ENCODE results near the gene EHBP1.

Gene EHBP1

GRCh38 chr2:62736899-62737559 is 31.5 kb downstream of the EHBP1 start:
- Histone ChIP-seq H3K9ac (ENCODE audit: low read depth, low read length) (no peak overlapping the region), H3K36me3 (ENCODE audit: control insufficient read depth, insufficient read depth, low read length) (no peaks in the 10 kb centered on the region), H3K27ac (ENCODE audit: low read depth, low read length) (peak overlapping the region; percentile 78), H3K4me1 (ENCODE audit: control insufficient read depth, insufficient read depth, low read length) (peaks cover 44% of the 10 kb centered on the region), H3K27me3 (ENCODE audit: control insufficient read depth, insufficient read depth, low read length) (no peaks in the 10 kb centered on the region), H3K9me3 (ENCODE audit: control insufficient read depth, insufficient read depth, low read length) (no peaks in the 10 kb centered on the region), H3K4me3 (ENCODE audit: low read depth, low read length) (0 out of 2 replicates have a peak overlapping the region, but pooled peaks have one; percentile 18)

DNA sequence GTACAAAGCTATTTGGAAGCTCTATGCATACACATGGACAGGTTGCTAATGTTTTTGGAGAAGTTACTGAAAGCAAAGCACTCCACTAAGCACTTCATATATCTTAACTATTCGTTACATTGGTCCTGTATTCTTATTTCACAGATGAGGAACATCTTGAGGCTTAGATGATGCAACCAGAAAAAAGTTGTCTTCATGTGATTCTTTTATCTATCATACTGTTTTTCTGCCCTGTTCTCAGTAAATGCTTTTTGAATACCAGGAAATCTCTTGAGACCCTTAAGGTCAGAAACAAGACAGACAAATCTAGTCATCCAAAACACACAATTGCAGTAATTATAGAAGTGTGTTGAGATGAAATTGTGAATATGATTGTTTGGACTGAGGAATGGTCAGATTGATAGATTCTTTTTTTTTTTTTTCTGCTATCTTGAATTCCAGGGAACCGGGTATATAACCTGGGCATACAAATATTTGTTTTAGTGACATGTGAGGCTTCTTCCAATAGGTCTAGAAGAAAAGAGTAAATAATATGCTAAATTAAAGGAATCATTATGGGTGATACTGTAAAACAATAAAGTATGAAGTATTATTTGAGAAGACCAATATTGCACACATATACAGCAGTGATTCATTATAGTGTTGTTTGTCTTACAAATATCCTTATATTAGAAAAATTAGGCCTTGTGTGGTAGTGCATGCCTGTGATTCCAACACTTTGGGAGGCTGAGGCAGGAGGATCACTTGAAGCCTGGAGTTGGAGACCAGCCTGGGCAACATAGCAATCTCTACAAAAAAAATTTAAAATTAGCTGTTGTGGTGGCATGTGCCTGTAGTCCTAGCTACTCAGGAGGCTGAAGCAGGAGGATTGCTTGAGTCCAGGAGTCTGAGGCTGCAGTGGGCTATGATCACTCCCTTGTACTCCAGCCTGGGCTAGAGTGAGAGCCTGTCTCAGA is 33.7 kb downstream of the EHBP1 start:
- Histone ChIP-seq H3K27ac (ENCODE audit: low read depth, low read length) (no peak overlapping the region), H3K4me3 (ENCODE audit: low read depth, low read length) (no peak overlapping the region), H3K9me3 (ENCODE audit: control insufficient read depth, insufficient read depth, low read length) (no peaks in the 10 kb centered on the region), H3K4me1 (ENCODE audit: control insufficient read depth, insufficient read depth, low read length) (peaks cover 54% of the 10 kb centered on the region), H3K36me3 (ENCODE audit: control insufficient read depth, insufficient read depth, low read length) (no peaks in the 10 kb centered on the region), H3K9ac (ENCODE audit: low read depth, low read length) (no peak overlapping the region), H3K27me3 (ENCODE audit: control insufficient read depth, insufficient read depth, low read length) (no peaks in the 10 kb centered on the region)

DNA sequence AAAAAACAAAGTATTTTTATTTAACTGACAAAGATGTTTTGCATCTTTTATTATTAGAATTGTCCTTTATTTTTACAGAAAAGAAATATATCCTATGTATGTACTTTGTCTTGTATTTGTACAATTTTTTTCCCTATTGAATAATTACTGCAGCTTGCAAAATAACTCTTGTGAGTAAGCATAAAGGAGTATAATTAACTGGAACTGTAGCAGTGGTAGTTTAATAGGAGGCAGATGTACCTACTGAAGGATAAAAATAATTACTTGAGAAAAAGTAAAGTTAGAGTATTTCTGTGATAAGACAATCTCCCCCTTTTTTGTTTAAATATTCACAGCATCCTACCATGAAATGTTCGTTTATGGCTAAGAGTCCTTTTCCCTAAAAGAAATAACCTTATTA is 34.7 kb downstream of the EHBP1 start:
- Histone ChIP-seq H3K4me1 (ENCODE audit: control insufficient read depth, insufficient read depth, low read length) (peaks cover 54% of the 10 kb centered on the region), H3K36me3 (ENCODE audit: control insufficient read depth, insufficient read depth, low read length) (no peaks in the 10 kb centered on the region), H3K4me3 (ENCODE audit: low read depth, low read length) (no peak overlapping the region), H3K27me3 (ENCODE audit: control insufficient read depth, insufficient read depth, low read length) (no peaks in the 10 kb centered on the region), H3K27ac (ENCODE audit: low read depth, low read length) (no peak overlapping the region), H3K9me3 (ENCODE audit: control insufficient read depth, insufficient read depth, low read length) (no peaks in the 10 kb centered on the region), H3K9ac (ENCODE audit: low read depth, low read length) (no peak overlapping the region)

DNA sequence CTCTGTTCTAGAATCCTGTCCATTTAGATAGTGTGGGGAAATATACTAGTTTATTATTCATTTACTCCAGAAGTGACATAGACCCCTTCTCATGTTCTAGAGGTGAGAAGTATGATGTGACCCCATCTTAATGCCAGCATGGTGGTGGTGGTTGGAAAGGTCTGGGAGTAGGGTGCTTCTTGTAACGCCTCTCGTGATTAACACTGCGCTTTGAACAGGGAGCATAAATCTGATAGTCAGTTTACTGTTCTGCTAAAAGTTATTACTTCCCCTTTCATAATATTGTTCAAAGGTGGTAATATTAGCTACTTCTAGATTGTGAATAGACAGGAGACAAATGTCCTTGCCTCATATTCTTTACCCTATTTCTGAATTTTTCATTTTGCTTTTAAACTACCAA is 35.6 kb downstream of the EHBP1 start:
- Histone ChIP-seq H3K4me1 (ENCODE audit: control insufficient read depth, insufficient read depth, low read length) (peaks cover 52% of the 10 kb centered on the region), H3K36me3 (ENCODE audit: control insufficient read depth, insufficient read depth, low read length) (no peaks in the 10 kb centered on the region), H3K27ac (ENCODE audit: low read depth, low read length) (no peak overlapping the region), H3K9me3 (ENCODE audit: control insufficient read depth, insufficient read depth, low read length) (no peaks in the 10 kb centered on the region), H3K9ac (ENCODE audit: low read depth, low read length) (no peak overlapping the region), H3K27me3 (ENCODE audit: control insufficient read depth, insufficient read depth, low read length) (no peaks in the 10 kb centered on the region), H3K4me3 (ENCODE audit: low read depth, low read length) (no peak overlapping the region)

- H3K36me3 ChIP-seq (ENCODE audit: control insufficient read depth, insufficient read depth, low read length) = no peaks in the 10 kb centered on the region
- no peak overlapping the region for H3K27ac ChIP-seq (ENCODE audit: low read depth, low read length)
- no peaks in the 10 kb centered on the region for H3K27me3 ChIP-seq (ENCODE audit: control insufficient read depth, insufficient read depth, low read length)
- no peak overlapping the region for H3K9ac ChIP-seq (ENCODE audit: low read depth, low read length)
- H3K9me3 ChIP-seq (ENCODE audit: control insufficient read depth, insufficient read depth, low read length) = no peaks in the 10 kb centered on the region
- peaks cover 44% of the 10 kb centered on the region for H3K4me1 ChIP-seq (ENCODE audit: control insufficient read depth, insufficient read depth, low read length)
- H3K4me3 ChIP-seq (ENCODE audit: low read depth, low read length) = no peak overlapping the region
Observed at GRCh38 chr2:62741954-62742722, 36.6 kb downstream of the EHBP1 start.

DNA sequence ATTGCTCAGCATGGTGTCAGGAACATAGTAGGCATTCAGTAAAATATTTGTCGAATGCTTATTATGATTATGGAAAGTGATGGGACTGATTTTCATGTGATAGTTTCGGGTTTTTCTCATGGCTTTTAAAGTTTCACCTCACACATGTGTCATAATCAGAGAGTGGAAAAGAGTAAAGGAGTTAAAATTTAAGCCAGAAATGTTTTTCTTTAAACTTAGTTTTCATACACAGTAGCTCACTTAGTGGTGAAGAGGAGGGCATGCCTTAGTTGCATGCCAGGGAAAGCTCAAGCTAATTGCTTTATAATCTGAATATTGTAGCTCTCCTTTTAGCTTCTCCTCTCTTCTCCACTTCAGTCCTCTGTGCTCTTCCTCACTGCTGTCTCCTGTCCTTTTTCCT is 38.0 kb downstream of the EHBP1 start:
- Histone ChIP-seq H3K36me3 (ENCODE audit: control insufficient read depth, insufficient read depth, low read length) (no peaks in the 10 kb centered on the region), H3K4me1 (ENCODE audit: control insufficient read depth, insufficient read depth, low read length) (peaks cover 35% of the 10 kb centered on the region), H3K4me3 (ENCODE audit: low read depth, low read length) (no peak overlapping the region), H3K27me3 (ENCODE audit: control insufficient read depth, insufficient read depth, low read length) (no peaks in the 10 kb centered on the region), H3K27ac (ENCODE audit: low read depth, low read length) (peak overlapping the region; percentile 27), H3K9ac (ENCODE audit: low read depth, low read length) (no peak overlapping the region), H3K9me3 (ENCODE audit: control insufficient read depth, insufficient read depth, low read length) (no peaks in the 10 kb centered on the region)

DNA sequence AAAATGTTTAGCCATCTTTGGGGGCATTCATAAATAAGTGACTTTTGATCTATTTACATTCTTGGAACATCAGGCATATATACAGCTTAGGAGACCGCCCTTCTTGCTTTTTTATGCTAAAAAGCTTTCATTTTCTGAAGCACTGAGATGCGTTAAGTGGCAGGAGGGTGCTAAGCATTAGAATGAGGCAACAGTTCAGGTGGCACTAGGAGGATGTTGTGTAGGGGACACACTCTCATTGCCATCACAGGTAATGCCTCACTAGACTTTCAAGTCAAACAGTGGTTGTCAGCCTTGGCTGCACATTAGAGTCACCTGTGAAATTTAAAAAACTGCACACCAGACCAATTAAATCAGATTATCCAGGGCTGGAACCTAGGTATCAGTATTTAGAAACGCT is 39.1 kb downstream of the EHBP1 start:
- Histone ChIP-seq H3K4me1 (ENCODE audit: control insufficient read depth, insufficient read depth, low read length) (peaks cover 35% of the 10 kb centered on the region), H3K27me3 (ENCODE audit: control insufficient read depth, insufficient read depth, low read length) (no peaks in the 10 kb centered on the region), H3K36me3 (ENCODE audit: control insufficient read depth, insufficient read depth, low read length) (no peaks in the 10 kb centered on the region), H3K9ac (ENCODE audit: low read depth, low read length) (no peak overlapping the region), H3K9me3 (ENCODE audit: control insufficient read depth, insufficient read depth, low read length) (no peaks in the 10 kb centered on the region), H3K4me3 (ENCODE audit: low read depth, low read length) (no peak overlapping the region), H3K27ac (ENCODE audit: low read depth, low read length) (peak overlapping the region; percentile 20)

DNA sequence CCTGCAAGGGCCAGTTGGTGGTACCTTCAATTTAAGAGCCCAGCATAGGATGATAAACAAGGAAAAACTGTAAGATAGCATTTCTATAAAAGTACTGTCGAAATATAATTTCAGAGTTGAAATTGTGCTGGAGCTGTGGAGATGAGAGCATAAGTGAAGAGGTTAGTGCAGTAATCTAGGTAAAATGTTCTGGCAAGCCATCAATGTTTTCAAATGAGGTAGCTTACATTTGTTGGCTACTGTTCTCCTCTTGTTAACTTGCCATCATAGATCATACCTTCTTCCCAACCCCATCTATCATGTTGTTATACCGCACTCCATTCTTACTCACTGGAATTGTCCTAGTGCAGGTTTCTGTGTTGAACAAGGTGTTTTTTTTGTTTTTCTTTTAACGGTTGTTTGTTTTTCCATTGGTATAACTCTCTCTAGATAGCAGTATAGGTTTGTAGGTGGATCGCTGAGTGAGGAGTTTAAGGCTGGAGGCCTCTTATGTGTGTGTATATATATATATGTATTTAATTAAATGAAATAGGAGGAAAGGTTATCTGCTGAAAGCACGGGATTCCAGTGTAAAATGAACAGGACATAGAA is 40.5 kb downstream of the EHBP1 start:
- peaks cover 35% of the 10 kb centered on the region for H3K4me1 ChIP-seq (ENCODE audit: control insufficient read depth, insufficient read depth, low read length)
- no peak overlapping the region for H3K9ac ChIP-seq (ENCODE audit: low read depth, low read length)
- H3K4me3 ChIP-seq (ENCODE audit: low read depth, low read length) = no peak overlapping the region
- H3K27me3 ChIP-seq (ENCODE audit: control insufficient read depth, insufficient read depth, low read length) = no peaks in the 10 kb centered on the region
- H3K27ac ChIP-seq (ENCODE audit: low read depth, low read length) = no peak overlapping the region
- H3K36me3 ChIP-seq (ENCODE audit: control insufficient read depth, insufficient read depth, low read length) = no peaks in the 10 kb centered on the region
- no peaks in the 10 kb centered on the region for H3K9me3 ChIP-seq (ENCODE audit: control insufficient read depth, insufficient read depth, low read length)

DNA sequence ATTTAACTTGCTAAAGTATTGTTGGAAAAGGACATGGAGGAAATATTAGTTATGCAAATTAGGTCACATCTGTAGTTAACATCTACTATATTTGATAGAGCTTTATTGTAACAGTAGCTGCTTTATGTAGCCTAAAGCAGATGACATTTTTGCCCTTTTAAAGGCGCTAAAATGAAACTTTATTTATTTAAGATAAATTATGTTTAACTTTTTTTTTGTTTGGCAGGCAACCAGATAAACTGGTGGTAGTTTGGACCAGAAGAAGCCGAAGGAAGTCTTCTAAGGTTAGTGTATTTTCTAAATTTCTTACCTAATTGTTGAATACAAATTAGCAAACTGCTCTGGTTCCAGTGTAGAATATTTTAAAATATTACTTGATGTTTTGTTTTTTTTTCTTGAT is 41.7 kb downstream of the EHBP1 start:
- peaks cover 35% of the 10 kb centered on the region for H3K4me1 ChIP-seq (ENCODE audit: control insufficient read depth, insufficient read depth, low read length)
- no peaks in the 10 kb centered on the region for H3K27me3 ChIP-seq (ENCODE audit: control insufficient read depth, insufficient read depth, low read length)
- no peak overlapping the region for H3K27ac ChIP-seq (ENCODE audit: low read depth, low read length)
- H3K9ac ChIP-seq (ENCODE audit: low read depth, low read length) = no peak overlapping the region
- H3K9me3 ChIP-seq (ENCODE audit: control insufficient read depth, insufficient read depth, low read length) = no peaks in the 10 kb centered on the region
- H3K4me3 ChIP-seq (ENCODE audit: low read depth, low read length) = no peak overlapping the region
- no peaks in the 10 kb centered on the region for H3K36me3 ChIP-seq (ENCODE audit: control insufficient read depth, insufficient read depth, low read length)

DNA sequence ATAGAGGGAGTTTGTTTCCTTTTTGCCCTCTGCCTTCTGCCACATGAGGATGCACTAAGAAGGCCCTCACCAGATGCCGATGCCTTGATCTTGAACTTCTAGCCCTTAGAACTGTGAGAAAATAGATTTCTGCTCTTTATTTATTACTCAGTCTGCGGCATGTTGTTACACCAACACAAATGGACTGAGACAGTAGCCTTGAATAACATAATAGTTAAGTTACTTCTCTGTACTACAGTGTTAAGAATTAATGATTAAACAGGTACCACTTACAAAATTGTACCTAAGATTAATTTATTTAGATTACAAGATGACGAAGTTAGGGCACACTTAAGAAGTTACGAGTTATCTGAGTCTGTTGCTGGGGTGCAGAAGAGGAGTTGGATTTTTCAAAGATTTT is 42.4 kb downstream of the EHBP1 start:
- no peak overlapping the region for H3K27ac ChIP-seq (ENCODE audit: low read depth, low read length)
- H3K27me3 ChIP-seq (ENCODE audit: control insufficient read depth, insufficient read depth, low read length) = no peaks in the 10 kb centered on the region
- H3K4me3 ChIP-seq (ENCODE audit: low read depth, low read length) = no peak overlapping the region
- H3K36me3 ChIP-seq (ENCODE audit: control insufficient read depth, insufficient read depth, low read length) = no peaks in the 10 kb centered on the region
- no peaks in the 10 kb centered on the region for H3K9me3 ChIP-seq (ENCODE audit: control insufficient read depth, insufficient read depth, low read length)
- no peak overlapping the region for H3K9ac ChIP-seq (ENCODE audit: low read depth, low read length)
- H3K4me1 ChIP-seq (ENCODE audit: control insufficient read depth, insufficient read depth, low read length) = peaks cover 29% of the 10 kb centered on the region
